SK-N-SH treated with all-trans-retinoic acid at 6 μM for 48 hours (cell line): ENCODE data around the gene PNMT.

Experiments used
- GLIS3 ChIP-seq: fragments of 250-450 bp; sonication (Bioruptor Pico); IDR thresholded peaks from 2 replicates; pipeline ENCODE4 v1.5.0; 2020; ENCODE audit warnings: mild to moderate bottlenecking, moderate library complexity
- SNAI2 ChIP-seq: fragments of 250-450 bp; sonication (Bioruptor Pico); IDR thresholded peaks from 2 replicates; pipeline ENCODE4 v1.5.0; 2020; ENCODE audit warnings: mild to moderate bottlenecking, moderate library complexity
- TOX ChIP-seq: fragments of 250-450 bp; sonication (Bioruptor Pico); IDR thresholded peaks from 2 replicates; pipeline ENCODE4 v1.8.0; 2021; ENCODE audit warnings: mild to moderate bottlenecking, moderate library complexity, borderline replicate concordance
- ZFP3 ChIP-seq: fragments of 250-450 bp; sonication (Bioruptor Pico); IDR thresholded peaks from 2 replicates; pipeline ENCODE4 v1.5.0; 2020; ENCODE audit warnings: mild to moderate bottlenecking, moderate library complexity
- TF ChIP-seq, protein P1 (sequence below): fragments of 250-450 bp; sonication (Bioruptor Pico); IDR thresholded peaks from 2 replicates; pipeline ENCODE4 v1.8.0; 2020; ENCODE audit warnings: mild to moderate bottlenecking, moderate library complexity, borderline replicate concordance

DNA sequence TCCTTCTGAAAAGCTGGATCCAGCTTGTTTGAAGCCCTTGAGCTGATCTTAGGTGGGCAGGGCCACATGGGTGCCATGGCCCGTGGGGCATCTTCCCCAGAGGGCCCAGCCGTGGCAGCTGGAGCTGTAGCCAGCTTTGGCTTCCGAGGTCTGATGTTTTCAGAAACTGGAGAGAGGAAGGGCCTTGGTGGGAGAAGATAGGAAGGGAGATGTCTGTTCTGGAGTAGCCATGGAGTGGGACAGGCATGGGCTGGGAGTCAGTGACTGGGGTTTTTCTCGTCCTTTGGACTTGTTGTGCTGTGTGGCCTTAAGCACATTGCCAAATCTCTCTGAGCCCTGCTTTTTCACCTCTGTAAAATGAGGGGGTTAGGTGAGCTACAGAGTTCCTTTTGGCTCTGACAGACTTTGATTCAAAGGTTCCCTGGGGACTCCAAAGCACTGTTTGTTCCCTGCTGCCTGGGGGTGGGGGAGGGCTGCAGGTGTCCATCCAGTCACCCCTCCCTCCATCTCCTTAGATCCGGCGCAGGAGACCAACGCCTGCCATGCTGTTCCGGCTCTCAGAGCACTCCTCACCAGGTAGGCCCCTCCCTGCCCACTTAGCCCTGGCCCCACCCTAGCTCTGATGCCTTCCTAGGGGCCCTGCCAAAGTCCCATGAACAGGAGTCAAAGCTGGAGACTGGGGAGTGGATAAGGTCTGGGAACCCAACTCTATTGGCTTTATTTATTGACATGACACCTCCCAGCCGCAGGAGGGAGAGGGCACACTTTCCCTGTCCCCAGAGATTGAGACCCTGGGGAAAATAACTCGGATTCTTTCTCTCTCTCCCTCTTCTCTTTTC, 39.4 kb upstream of the PNMT start:
- TF ChIP-seq, protein P1, sequence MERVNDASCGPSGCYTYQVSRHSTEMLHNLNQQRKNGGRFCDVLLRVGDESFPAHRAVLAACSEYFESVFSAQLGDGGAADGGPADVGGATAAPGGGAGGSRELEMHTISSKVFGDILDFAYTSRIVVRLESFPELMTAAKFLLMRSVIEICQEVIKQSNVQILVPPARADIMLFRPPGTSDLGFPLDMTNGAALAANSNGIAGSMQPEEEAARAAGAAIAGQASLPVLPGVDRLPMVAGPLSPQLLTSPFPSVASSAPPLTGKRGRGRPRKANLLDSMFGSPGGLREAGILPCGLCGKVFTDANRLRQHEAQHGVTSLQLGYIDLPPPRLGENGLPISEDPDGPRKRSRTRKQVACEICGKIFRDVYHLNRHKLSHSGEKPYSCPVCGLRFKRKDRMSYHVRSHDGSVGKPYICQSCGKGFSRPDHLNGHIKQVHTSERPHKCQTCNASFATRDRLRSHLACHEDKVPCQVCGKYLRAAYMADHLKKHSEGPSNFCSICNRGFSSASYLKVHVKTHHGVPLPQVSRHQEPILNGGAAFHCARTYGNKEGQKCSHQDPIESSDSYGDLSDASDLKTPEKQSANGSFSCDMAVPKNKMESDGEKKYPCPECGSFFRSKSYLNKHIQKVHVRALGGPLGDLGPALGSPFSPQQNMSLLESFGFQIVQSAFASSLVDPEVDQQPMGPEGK = no peak
- TF ChIP-seq GLIS3 (CRISPR knock-in tag) = no peak
- TF ChIP-seq TOX (CRISPR knock-in tag) = no peak
- TF ChIP-seq SNAI2 (CRISPR knock-in tag) = no peak
- TF ChIP-seq ZFP3 = no peak
